ENCODE data around the gene KAT5.

- TF ChIP-seq, protein P1, sequence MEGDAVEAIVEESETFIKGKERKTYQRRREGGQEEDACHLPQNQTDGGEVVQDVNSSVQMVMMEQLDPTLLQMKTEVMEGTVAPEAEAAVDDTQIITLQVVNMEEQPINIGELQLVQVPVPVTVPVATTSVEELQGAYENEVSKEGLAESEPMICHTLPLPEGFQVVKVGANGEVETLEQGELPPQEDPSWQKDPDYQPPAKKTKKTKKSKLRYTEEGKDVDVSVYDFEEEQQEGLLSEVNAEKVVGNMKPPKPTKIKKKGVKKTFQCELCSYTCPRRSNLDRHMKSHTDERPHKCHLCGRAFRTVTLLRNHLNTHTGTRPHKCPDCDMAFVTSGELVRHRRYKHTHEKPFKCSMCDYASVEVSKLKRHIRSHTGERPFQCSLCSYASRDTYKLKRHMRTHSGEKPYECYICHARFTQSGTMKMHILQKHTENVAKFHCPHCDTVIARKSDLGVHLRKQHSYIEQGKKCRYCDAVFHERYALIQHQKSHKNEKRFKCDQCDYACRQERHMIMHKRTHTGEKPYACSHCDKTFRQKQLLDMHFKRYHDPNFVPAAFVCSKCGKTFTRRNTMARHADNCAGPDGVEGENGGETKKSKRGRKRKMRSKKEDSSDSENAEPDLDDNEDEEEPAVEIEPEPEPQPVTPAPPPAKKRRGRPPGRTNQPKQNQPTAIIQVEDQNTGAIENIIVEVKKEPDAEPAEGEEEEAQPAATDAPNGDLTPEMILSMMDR (IDR thresholded peaks at IDR 0.05), result no peak
- TF ChIP-seq POLR2A (IDR thresholded peaks at IDR 0.05; ENCODE audit: low read depth) (no peak), POLR2AphosphoS5 (IDR thresholded peaks at IDR 0.05) (no peak)
These were observed 4.8 kb downstream of the KAT5 start for GRCh38 chr11:65716774-65717405.
